Lower lobe of right lung (tissue), 2 donors: ENCODE measurements around the gene IZUMO4. TPM values are rescaled to one million over a fixed set of nuclear protein-coding genes. Genes with fewer than 3 reads are reported as not detected.

ENCODE experiments used
- ATAC-seq, 2 donors: fragments of 200-7000 bp; cut with Tn5 transposase; one replicate each; pipeline ENCODE4 v1.9.1; 2020 to 2022; ENCODE audit warnings: mild to moderate bottlenecking in 2 of 2, moderate library complexity in 2 of 2
- DNase-seq: peaks from one replicate; pipeline ENCODE4 v3.0.0-alpha.2; 2020
- H3K27ac ChIP-seq: fragments of 200-600 bp; one replicate; pipeline ENCODE4 v1.8.0; 2022
- H3K27me3 ChIP-seq: fragments of 200-600 bp; one replicate; pipeline ENCODE4 v1.8.0; 2022; ENCODE audit warnings: low read depth
- H3K36me3 ChIP-seq: fragments of 200-600 bp; one replicate; pipeline ENCODE4 v1.8.0; 2022; ENCODE audit warnings: mild to moderate bottlenecking
- H3K4me1 ChIP-seq: fragments of 200-600 bp; one replicate; pipeline ENCODE4 v1.8.0; 2022
- H3K4me3 ChIP-seq: fragments of 200-600 bp; one replicate; pipeline ENCODE4 v1.8.0; 2022; ENCODE audit warnings: mild to moderate bottlenecking
- H3K9me3 ChIP-seq: fragments of 200-600 bp; one replicate; pipeline ENCODE4 v1.8.0; 2022
- CTCF ChIP-seq: fragments of 200-600 bp; IDR thresholded peaks from one replicate; pipeline ENCODE4 v1.8.0; 2022; ENCODE audit warnings: antibody characterized with exemption, mild to moderate bottlenecking
- intact Hi-C: fragments of 100-400 bp; cut with DNase I; formaldehyde crosslinking; loops from one replicate; pipeline ENCODE4 v1.11.0; 2022
- total RNA-seq: library from RNA; stranded (reverse); fragmentation: NEBNext Ultra II Directional; extraction: Animal tissue kit (Norgen Biotek cat#: 25700); gene quantifications from one replicate; pipeline ENCODE4 v1.2.1, GENCODE V29; 2021
- donor health status: DM: no; HTN: yes; CAD: no; lungs with severe emphysema.

The IZUMO4 gene
- total RNA-seq, 1 donor from 2014 or later, result 7.4 TPM

GRCh38 chr19:2049741-2050348 lies 46.9 kb upstream of the IZUMO4 start:
- H3K27ac ChIP-seq, result peak overlapping the region; percentile 97
- intact Hi-C loops, result no loop called here
- ATAC-seq (peak; percentile 82 to 85), DNase-seq (peak; percentile 94)
- no peaks in the 10 kb centered on the region for H3K9me3 ChIP-seq
- H3K4me1 ChIP-seq, result peaks cover 76% of the 10 kb centered on the region
- peaks cover 48% of the 10 kb centered on the region for H3K36me3 ChIP-seq
- H3K27me3 ChIP-seq, result no peaks in the 10 kb centered on the region
- no peak for TF ChIP-seq CTCF
- H3K4me3 ChIP-seq, result peak overlapping the region; percentile 94

DNA sequence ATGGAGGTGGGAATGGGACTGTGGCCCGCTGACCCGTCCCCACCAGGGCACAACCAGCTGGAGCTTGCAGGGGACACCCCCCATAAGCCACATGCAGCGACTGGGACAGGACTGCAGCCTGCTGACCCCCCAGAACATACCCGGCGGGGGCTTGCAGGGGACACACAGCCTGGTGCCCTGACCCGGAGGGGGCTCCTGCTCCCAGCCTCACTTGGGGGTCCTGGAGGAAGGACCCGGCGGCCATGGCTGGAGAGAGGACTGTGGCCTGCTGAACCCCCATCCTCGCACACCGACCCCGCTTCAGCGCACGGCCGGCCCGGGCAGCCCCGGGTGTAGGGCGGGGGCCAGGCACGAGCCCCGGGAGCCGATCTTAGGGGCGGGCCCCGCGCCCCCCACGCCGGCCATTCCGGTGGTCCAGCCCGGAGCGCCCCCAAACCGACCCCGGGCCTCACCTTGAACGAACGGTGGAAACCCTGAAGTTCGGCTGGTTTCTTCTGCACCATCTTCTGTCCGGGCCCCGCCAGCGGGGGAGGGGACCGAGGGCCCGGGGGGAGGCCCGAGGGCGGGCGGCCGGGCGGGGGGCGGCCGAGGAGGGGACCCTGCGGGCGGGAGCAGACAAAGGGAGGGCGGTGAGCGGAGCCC lies 46.2 kb upstream of the IZUMO4 start:
- DNase-seq (no peak), ATAC-seq (peak; percentile 1 to 13)
- H3K36me3 ChIP-seq, result peaks cover 42% of the 10 kb centered on the region
- peak overlapping the region; percentile 94 for H3K4me3 ChIP-seq
- H3K27ac ChIP-seq, result peak overlapping the region; percentile 97
- intact Hi-C loops, result no loop called here
- H3K4me1 ChIP-seq, result peaks cover 75% of the 10 kb centered on the region
- no peak for TF ChIP-seq CTCF
- H3K9me3 ChIP-seq, result no peaks in the 10 kb centered on the region
- H3K27me3 ChIP-seq, result no peaks in the 10 kb centered on the region

GRCh38 chr19:2050991-2051772 lies 45.5 kb upstream of the IZUMO4 start, which contains the start of gene MKNK2:
Gene MKNK2 (minus strand): TSS chr19:2051244. CDS start chr19:2050851, 393 bp downstream.
- DNase-seq, result peak; percentile 94
- Histone ChIP-seq H3K36me3 (peaks cover 34% of the 10 kb centered on the region), H3K4me1 (peaks cover 75% of the 10 kb centered on the region), H3K9me3 (no peaks in the 10 kb centered on the region), H3K27me3 (no peaks in the 10 kb centered on the region), H3K4me3 (peak within 1 kb of the TSS; percentile 94), H3K27ac (peak within 1 kb of the TSS; percentile 97)
- intact Hi-C loops, result no loop called here
- peak; percentile 77 to 89 for ATAC-seq
- TF ChIP-seq CTCF, result peak; percentile 43

DNA sequence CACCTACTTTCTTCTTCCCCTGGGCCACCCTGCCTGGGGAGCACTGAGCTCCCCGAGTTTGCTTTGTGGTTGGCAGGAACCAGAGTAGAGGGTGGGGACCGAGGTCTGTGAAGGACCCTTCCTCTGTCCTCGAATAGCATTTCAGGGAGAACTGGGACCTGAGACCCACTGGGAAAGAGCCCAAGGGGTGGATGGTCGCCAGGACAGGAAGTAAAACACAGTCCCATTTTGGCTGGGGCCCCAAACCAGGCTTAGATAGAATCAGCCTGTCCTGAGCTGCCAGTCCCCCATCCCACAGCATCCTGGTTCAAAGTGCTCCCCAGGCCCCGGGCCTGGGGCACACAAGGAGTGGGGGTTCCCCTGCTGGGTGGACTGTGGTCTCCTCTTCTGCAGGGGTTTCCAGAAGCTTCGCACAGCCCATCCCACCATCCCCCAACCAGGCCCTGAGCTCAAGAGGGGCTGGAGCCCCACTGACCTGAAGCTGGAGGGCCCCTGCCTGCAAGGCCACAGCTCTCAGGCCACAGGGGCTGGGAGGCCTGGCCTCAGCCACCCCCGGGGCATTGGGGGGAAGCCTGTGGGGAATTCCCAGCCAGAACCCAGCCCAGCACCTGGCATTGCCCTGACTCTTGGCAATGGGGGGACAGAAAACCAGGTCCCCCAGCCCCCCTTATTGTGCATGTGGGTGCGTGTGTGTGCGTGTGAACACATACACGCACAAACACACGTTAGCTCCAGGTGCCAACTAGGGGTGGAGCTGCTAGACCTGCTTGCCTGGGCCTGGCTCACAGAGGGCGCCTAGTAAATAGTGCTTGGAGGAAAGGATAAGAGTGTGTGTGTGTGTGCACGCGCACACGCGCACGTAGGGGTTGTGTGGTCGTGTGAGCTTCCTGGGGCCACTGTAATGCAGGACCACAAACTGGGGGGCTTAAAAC lies 44.7 kb upstream of the IZUMO4 start:
- no peaks in the 10 kb centered on the region for H3K27me3 ChIP-seq
- ATAC-seq (no peak), DNase-seq (peak; percentile 56)
- peak overlapping the region; percentile 97 for H3K27ac ChIP-seq
- no peaks in the 10 kb centered on the region for H3K9me3 ChIP-seq
- H3K4me1 ChIP-seq, result peaks cover 72% of the 10 kb centered on the region
- intact Hi-C loops, result no loop called here
- peaks cover 26% of the 10 kb centered on the region for H3K36me3 ChIP-seq
- TF ChIP-seq CTCF, result no peak
- H3K4me3 ChIP-seq, result peak overlapping the region; percentile 94
